Astrocyte (in vitro differentiated cells and primary cell): ENCODE measurements around the gene SUN1.

Source experiments
- EZH2 ChIP-seq: IDR thresholded peaks from 2 replicates; pipeline ENCODE4 v1.6.1; 2012; ENCODE audit warnings: mild to moderate bottlenecking, low read length, inconsistent platforms; ENCODE audit not compliant: insufficient read depth
- TF ChIP-seq, protein P1 (sequence below): IDR thresholded peaks from 2 replicates; pipeline ENCODE4 v1.5.1; 2011; ENCODE audit warnings: low read depth, mild to moderate bottlenecking, inconsistent platforms, low read length, moderate library complexity; ENCODE audit not compliant: insufficient read depth

DNA sequence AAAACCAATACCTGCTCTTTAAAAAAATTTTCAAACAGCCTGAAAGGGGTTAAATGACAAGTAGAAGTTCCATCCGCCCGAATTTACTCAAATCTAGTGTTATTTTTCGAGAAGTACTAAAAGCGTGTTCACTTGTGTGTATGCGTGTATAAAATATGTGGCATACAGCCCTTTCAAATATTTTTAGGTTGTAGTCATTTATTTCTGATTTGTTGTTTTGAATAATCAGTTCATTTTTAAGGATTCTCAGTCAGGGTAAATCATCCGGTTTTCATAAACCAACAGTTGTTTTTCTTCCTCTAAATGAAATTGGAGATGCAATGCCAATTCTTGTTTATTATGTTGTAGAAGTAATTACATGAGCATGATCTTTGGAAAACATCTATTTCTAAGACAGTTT, 6.9 kb upstream of the SUN1 start:
- TF ChIP-seq, protein P1, sequence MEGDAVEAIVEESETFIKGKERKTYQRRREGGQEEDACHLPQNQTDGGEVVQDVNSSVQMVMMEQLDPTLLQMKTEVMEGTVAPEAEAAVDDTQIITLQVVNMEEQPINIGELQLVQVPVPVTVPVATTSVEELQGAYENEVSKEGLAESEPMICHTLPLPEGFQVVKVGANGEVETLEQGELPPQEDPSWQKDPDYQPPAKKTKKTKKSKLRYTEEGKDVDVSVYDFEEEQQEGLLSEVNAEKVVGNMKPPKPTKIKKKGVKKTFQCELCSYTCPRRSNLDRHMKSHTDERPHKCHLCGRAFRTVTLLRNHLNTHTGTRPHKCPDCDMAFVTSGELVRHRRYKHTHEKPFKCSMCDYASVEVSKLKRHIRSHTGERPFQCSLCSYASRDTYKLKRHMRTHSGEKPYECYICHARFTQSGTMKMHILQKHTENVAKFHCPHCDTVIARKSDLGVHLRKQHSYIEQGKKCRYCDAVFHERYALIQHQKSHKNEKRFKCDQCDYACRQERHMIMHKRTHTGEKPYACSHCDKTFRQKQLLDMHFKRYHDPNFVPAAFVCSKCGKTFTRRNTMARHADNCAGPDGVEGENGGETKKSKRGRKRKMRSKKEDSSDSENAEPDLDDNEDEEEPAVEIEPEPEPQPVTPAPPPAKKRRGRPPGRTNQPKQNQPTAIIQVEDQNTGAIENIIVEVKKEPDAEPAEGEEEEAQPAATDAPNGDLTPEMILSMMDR, result no peak
- TF ChIP-seq EZH2, result no peak
